ENCODE measurements around the gene SORCS2. TPM values are rescaled to one million over a fixed set of nuclear protein-coding genes. Genes with fewer than 3 reads are reported as not detected.

Gene SORCS2
- polyA plus RNA-seq, 1 donor from 2014 or later = 1.0 TPM

- TF ChIP-seq TAF1 (IDR thresholded peaks at IDR 0.05; ENCODE audit: low read depth) = no peak
- no peak for TF ChIP-seq CTCF (IDR thresholded peaks at IDR 0.05; ENCODE audit: poor library complexity, severe bottlenecking)
- TF ChIP-seq POLR2AphosphoS5 (IDR thresholded peaks at IDR 0.05) = no peak
- no peak for TF ChIP-seq REST (IDR thresholded peaks at IDR 0.05; ENCODE audit: borderline replicate concordance)
- no peak for TF ChIP-seq RAD21 (conservative IDR thresholded peaks at IDR 0.05)
- TF ChIP-seq MXI1 (conservative IDR thresholded peaks at IDR 0.05; ENCODE audit: poor library complexity, severe bottlenecking) = no peak
- no peak for TF ChIP-seq EP300 (conservative IDR thresholded peaks at IDR 0.05; ENCODE audit: poor library complexity, severe bottlenecking)
- TF ChIP-seq EZH2 (IDR thresholded peaks at IDR 0.05; ENCODE audit: borderline replicate concordance, insufficient read depth, low read length, poor library complexity, severe bottlenecking) = no peak
- no peak for TF ChIP-seq SMC3 (conservative IDR thresholded peaks at IDR 0.05; ENCODE audit: poor library complexity)
- H3F3A ChIP-seq (ENCODE audit: insufficient read depth, low read length, poor library complexity, severe bottlenecking) = no peaks in the 10 kb centered on the region
- H3K9ac ChIP-seq (ENCODE audit: low read length) = no peak overlapping the region
- H3K9me2 ChIP-seq (ENCODE audit: insufficient read depth, low read length) = no peaks in the 10 kb centered on the region
- no peaks in the 10 kb centered on the region for H3K79me2 ChIP-seq (replicated peaks; ENCODE audit: insufficient read depth, low read length)
- H4K20me1 ChIP-seq (ENCODE audit: insufficient read depth) = no peaks in the 10 kb centered on the region
- H3K4me3 ChIP-seq (ENCODE audit: low read length) = no peak overlapping the region
- H3K27me3 ChIP-seq (ENCODE audit: insufficient read depth, low read depth, low read length) = no peaks in the 10 kb centered on the region
- H2AFZ ChIP-seq (ENCODE audit: low read depth, low read length) = no peak overlapping the region
- H3K4me2 ChIP-seq (ENCODE audit: low read length) = no peak overlapping the region
- no peak overlapping the region for H3K27ac ChIP-seq (ENCODE audit: low read length)
- H3K36me3 ChIP-seq (ENCODE audit: insufficient read depth, low read length) = no peaks in the 10 kb centered on the region
- no peaks in the 10 kb centered on the region for H3K9me3 ChIP-seq (ENCODE audit: low read length)
Observed at GRCh38 chr4:7389101-7389701, 196.9 kb downstream of the SORCS2 start.

- TF ChIP-seq POLR2AphosphoS5 (IDR thresholded peaks at IDR 0.05) (no peak), TAF1 (IDR thresholded peaks at IDR 0.05; ENCODE audit: low read depth) (no peak), CTCF (IDR thresholded peaks at IDR 0.05; ENCODE audit: poor library complexity, severe bottlenecking) (no peak), RAD21 (conservative IDR thresholded peaks at IDR 0.05) (no peak), MXI1 (conservative IDR thresholded peaks at IDR 0.05; ENCODE audit: poor library complexity, severe bottlenecking) (no peak), EP300 (conservative IDR thresholded peaks at IDR 0.05; ENCODE audit: poor library complexity, severe bottlenecking) (no peak), SMC3 (conservative IDR thresholded peaks at IDR 0.05; ENCODE audit: poor library complexity) (no peak), REST (IDR thresholded peaks at IDR 0.05; ENCODE audit: borderline replicate concordance) (no peak), EZH2 (IDR thresholded peaks at IDR 0.05; ENCODE audit: borderline replicate concordance, insufficient read depth, low read length, poor library complexity, severe bottlenecking) (no peak)
- H3K4me3 ChIP-seq (ENCODE audit: low read length) = no peak overlapping the region
- H3K9me2 ChIP-seq (ENCODE audit: insufficient read depth, low read length) = no peaks in the 10 kb centered on the region
- no peaks in the 10 kb centered on the region for H4K20me1 ChIP-seq (ENCODE audit: insufficient read depth)
- no peak overlapping the region for H3K9ac ChIP-seq (ENCODE audit: low read length)
- no peaks in the 10 kb centered on the region for H3F3A ChIP-seq (ENCODE audit: insufficient read depth, low read length, poor library complexity, severe bottlenecking)
- H3K9me3 ChIP-seq (ENCODE audit: low read length) = no peaks in the 10 kb centered on the region
- no peaks in the 10 kb centered on the region for H3K27me3 ChIP-seq (ENCODE audit: insufficient read depth, low read depth, low read length)
- no peaks in the 10 kb centered on the region for H3K79me2 ChIP-seq (replicated peaks; ENCODE audit: insufficient read depth, low read length)
- H3K27ac ChIP-seq (ENCODE audit: low read length) = no peak overlapping the region
- no peak overlapping the region for H3K4me2 ChIP-seq (ENCODE audit: low read length)
- H2AFZ ChIP-seq (ENCODE audit: low read depth, low read length) = no peak overlapping the region
- H3K36me3 ChIP-seq (ENCODE audit: insufficient read depth, low read length) = no peaks in the 10 kb centered on the region
Observed at GRCh38 chr4:7389719-7390118, 197.4 kb downstream of the SORCS2 start.

Measured in neural cell (in vitro differentiated cells).